K562 (cell line): ENCODE results near the gene PRSS53. TPM values are rescaled to one million over a fixed set of nuclear protein-coding genes. Genes with fewer than 3 reads are reported as not detected.

Experiments
- ADNP ChIP-seq: fragments of 200-800 bp; sonication (Bioruptor generic); IDR thresholded peaks from 2 replicates; pipeline ENCODE4 v1.6.1; 2016; ENCODE audit warnings: missing genetic modification characterization, missing compliant biosample characterization
- COPS2 ChIP-seq: fragments of 450-650 bp; conservative IDR thresholded peaks from 2 replicates; pipeline ENCODE4 v1.6.1; 2016; ENCODE audit warnings: mild to moderate bottlenecking, moderate library complexity
- FOXA3 ChIP-seq, 2 experiments: fragments of 450-650 bp in 1 of 2; sonication (generic) in 1 of 2; formaldehyde crosslinking; IDR thresholded peaks in 1 of 2; conservative IDR thresholded peaks in 1 of 2; 2 replicates each; pipeline versions ENCODE4 v1.4.0 to v1.8.0; 2020 to 2022; ENCODE audit warnings: mild to moderate bottlenecking in 2 of 2, missing genetic modification reagents in 1 of 2
- MEIS2 ChIP-seq: fragments of 450-650 bp; IDR thresholded peaks from 2 replicates; pipeline ENCODE4 v1.6.1; 2014; ENCODE audit warnings: mild to moderate bottlenecking; ENCODE audit not compliant: partially characterized antibody
- MGA ChIP-seq: fragments of 450-650 bp; IDR thresholded peaks from 2 replicates; pipeline ENCODE4 v1.6.1; 2016; ENCODE audit warnings: mild to moderate bottlenecking, moderate library complexity
- NR2C2 ChIP-seq, 2 experiments: fragments of 200-800 bp in 1 of 2; sonication (Bioruptor generic) in 1 of 2; sonication (generic) in 1 of 2; formaldehyde crosslinking in 1 of 2; IDR thresholded peaks; 2 replicates each; pipeline versions ENCODE4 v1.6.1 to v1.8.0; 2016 to 2022; ENCODE audit warnings: mild to moderate bottlenecking in 1 of 2, missing compliant biosample characterization in 1 of 2, missing genetic modification characterization in 1 of 2, missing genetic modification reagents in 1 of 2
- PREB ChIP-seq: sonication (generic); formaldehyde crosslinking; IDR thresholded peaks from 2 replicates; pipeline ENCODE4 v1.8.1; 2023; ENCODE audit warnings: mild to moderate bottlenecking, missing genetic modification reagents
- SMAD2 ChIP-seq: fragments of 150-350 bp; IDR thresholded peaks from 2 replicates; pipeline ENCODE4 v1.6.1; 2014; ENCODE audit warnings: low read depth, mild to moderate bottlenecking, low read length
- TAF1 ChIP-seq: IDR thresholded peaks from 2 replicates; pipeline ENCODE4 v1.6.1; 2011; ENCODE audit warnings: mild to moderate bottlenecking, low read length, moderate library complexity; ENCODE audit not compliant: insufficient read depth, control insufficient read depth, severe bottlenecking; ENCODE audit errors: extremely low read depth
- ZBTB43 ChIP-seq: sonication (generic); formaldehyde crosslinking; IDR thresholded peaks from 2 replicates; pipeline ENCODE4 v1.8.0; 2023; ENCODE audit warnings: mild to moderate bottlenecking, missing genetic modification reagents
- polyA plus RNA-seq, 8 experiments: library from polyadenylated mRNA; depleted of rRNA in 4 of 8; stranded (reverse) in 5 of 8; unstranded in 3 of 8; fragments of >200 nt; fragmentation: Nextera tagmentation in 2 of 8; fragmentation: Illumina TruSeq in 1 of 8; extraction: Ambion mirVana in 2 of 8; extraction: Trizol in 1 of 8; gene quantifications; 2 replicates each; pipeline versions ENCODE4 v1.2.1 to v1.2.3, GENCODE V29; 2011 to 2014; ENCODE audit warnings: inconsistent platforms in 1 of 8, missing spikeins in 1 of 8
- total RNA-seq, 7 experiments: library from RNA; depleted of rRNA in 6 of 7; stranded (reverse); fragments of >200 nt in 6 of 7; fragmentation: Illumina TruSeq in 2 of 7; extraction: Trizol in 2 of 7; gene quantifications; 2 replicates each; pipeline versions ENCODE4 v1.2.1 to v1.2.3, GENCODE V29; 2011 to 2021; ENCODE audit warnings: low replicate concordance in 1 of 7

PRSS53 gene
- total and polyA plus RNA-seq, 9 of the 15 experiments (the other 6 are each of a cell fraction or from before 2014, with no cell fraction given), result 0.40 to 1.9 (median 0.78) TPM; not detected in 2

- TF ChIP-seq MGA, result peak; percentile 78
- TF ChIP-seq PREB (CRISPR knock-in tag), result no peak
- TF ChIP-seq COPS2, result no peak
- TF ChIP-seq FOXA3 (CRISPR knock-in tag; conservative IDR thresholded peaks at IDR 0.05 in 1 of 2, IDR thresholded peaks at IDR 0.05 in 1 of 2), result no peak
- peak; percentile 30; the same call in 1 of the 2 replicates for TF ChIP-seq NR2C2 (CRISPR knock-in tag; IDR thresholded peaks at IDR 0.05)
- TF ChIP-seq NR2C2 (tag; IDR thresholded peaks at IDR 0.05), result 0 out of 2 replicates have a peak, but pooled peaks have one; percentile 49
- TF ChIP-seq TAF1, result peak; percentile 47
- TF ChIP-seq SMAD2, result no peak
- TF ChIP-seq MEIS2, result peak; percentile 50
- TF ChIP-seq ADNP (tag), result no peak
- TF ChIP-seq ZBTB43 (CRISPR knock-in tag), result 0 out of 2 replicates have a peak, but pooled peaks have one; percentile 60
Observed at GRCh38 chr16:31094424-31095120, 5.8 kb upstream of the PRSS53 start, which contains the start of gene VKORC1 (continued).
